ENCODE results near the gene TCEAL5.
A peak's percentile ranks its signal among the peaks of the same experiment; 100 is the strongest.
"Not testable (repeated sequence)": the region's sequence is repeated elsewhere in the genome, so short reads cannot be mapped to it uniquely, and the experiment has no call there.

The TCEAL5 gene

GRCh38 chrX:103276581-103277002, at the start of gene TCEAL5:
TCEAL5 (minus strand) TSS chrX:103276750; CDS start chrX:103274563, 2,187 bp downstream.
- no peak for DNase-seq

GRCh38 chrX:103311399-103311780, 34.8 kb upstream of the TCEAL5 start:
- no peak for DNase-seq

DNA sequence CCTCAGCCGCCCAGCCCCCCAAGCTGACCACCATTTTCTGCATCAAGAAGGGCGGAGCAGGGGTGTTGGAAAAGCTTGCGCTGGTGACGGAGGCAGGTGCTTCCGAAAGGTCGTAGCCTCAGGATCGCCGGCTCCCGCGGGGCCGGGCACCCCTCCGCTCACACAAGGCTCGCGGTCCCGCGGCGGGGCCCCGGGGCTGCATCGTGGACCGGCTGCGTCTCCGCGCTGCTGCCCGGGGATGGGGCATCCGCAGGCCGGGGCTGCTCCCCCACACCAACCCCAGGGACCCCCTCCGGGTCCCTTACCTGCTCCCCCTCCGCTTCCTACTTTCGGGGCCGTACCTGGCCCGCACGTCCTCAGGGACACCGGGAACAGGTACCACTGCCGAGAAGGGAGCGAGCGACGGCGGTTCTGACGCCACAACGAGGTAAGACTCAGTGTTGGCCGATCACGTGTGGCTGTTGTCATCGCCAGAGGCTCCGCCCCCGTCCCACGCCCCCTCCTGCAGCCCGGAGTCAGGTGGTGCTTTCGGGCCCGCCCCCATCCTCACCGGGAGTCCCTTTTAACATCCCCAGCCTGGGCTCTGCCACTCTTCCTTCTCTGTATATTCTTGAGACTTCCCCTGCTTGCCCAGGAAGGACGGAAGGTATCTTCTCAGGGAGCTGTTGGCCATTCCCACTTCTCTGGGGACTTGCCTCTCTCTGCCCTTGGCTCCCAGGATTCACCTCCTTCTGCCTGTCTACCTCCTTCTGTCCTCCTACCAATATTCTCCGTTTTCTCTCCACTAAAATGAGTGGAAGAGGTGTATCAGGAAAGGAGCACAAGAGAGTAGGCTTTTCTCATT, 34.2 kb upstream of the TCEAL5 start, which contains the start of gene BEX2:
Gene BEX2, minus strand, starts transcription at position 436 of the 844 bp plus-strand sequence. CDS start 1,014 bp downstream, outside the sequence.
- DNase-seq, result peak; percentile 85 to 86

GRCh38 chrX:103309860-103310554, 33.5 kb upstream of the TCEAL5 start:
- no peak for DNase-seq

GRCh38 chrX:103305666-103306065, 29.1 kb upstream of the TCEAL5 start:
- DNase-seq, result not testable (repeated sequence)

DNA sequence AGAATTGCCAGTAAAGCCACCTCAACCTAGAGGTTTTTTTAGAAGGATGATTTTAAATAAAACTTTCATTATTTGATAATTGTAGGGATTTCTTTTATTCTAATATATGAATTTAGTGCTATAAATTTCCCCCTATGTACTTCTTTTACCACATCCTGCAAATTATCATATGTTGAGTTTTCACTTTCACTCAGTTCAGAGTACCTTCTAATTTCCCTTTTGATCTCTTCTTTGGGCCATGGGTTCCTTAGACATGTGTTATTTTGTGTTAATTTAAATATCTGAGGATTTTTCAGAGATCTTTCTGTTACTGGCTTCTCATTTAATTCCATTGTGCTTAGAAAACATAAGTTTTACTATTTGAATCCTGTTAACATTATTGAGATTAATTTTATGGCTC, 28.2 kb upstream of the TCEAL5 start:
- DNase-seq, result no peak

- no peak for DNase-seq
These were observed 16.6 kb upstream of the TCEAL5 start for GRCh38 chrX:103293118-103293517.

- no peak for DNase-seq
These were observed 3.1 kb upstream of the TCEAL5 start for GRCh38 chrX:103279624-103280023.

- DNase-seq, result no peak
These were observed 493 bp downstream of the TCEAL5 start for GRCh38 chrX:103275947-103276567.

GRCh38 chrX:103274284-103274683, 2.3 kb downstream of the TCEAL5 start:
- no peak for DNase-seq

- no peak for DNase-seq
These were observed 18.3 kb downstream of the TCEAL5 start for GRCh38 chrX:103258275-103258674.

- DNase-seq, result no peak
These were observed 19.9 kb downstream of the TCEAL5 start for GRCh38 chrX:103256651-103257050.

DNA sequence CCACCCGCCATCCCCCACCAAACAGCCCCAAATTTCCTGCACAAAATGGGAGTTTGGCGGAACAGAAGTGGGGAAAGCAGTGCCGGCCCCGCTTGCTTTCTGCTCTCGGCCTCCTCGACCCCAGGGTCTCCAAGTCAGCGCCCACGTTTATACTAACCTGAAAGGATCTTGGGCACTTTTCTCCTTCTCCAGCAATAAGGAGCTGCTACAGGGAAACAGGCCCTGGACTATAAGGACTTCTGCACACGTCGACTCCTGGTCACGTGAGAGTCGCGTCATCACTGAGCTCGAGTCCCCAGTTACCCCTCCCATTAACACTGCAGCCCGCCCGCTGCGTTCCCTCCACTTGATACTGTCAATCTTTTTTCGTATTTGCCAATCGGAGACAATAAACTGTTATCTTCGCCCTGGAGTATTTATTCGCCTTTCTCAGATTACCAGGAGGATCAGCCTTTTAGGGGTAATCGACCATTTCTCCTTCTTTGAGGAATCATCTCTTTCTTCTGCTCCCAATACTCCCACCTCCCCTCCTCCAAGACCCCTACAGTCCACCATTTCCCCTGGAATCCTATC, 21.5 kb downstream of the TCEAL5 start, which contains the start of gene TCEAL8:
Gene TCEAL8, minus strand, starts transcription at position 235 of the 573 bp plus-strand sequence. CDS start 1,176 bp downstream, outside the sequence.
- DNase-seq, result peak; percentile 39 to 46

GRCh38 chrX:103254171-103254824, 22.3 kb downstream of the TCEAL5 start:
- no peak for DNase-seq

- no peak for DNase-seq
These were observed 22.9 kb downstream of the TCEAL5 start for GRCh38 chrX:103253608-103254007.

DNA sequence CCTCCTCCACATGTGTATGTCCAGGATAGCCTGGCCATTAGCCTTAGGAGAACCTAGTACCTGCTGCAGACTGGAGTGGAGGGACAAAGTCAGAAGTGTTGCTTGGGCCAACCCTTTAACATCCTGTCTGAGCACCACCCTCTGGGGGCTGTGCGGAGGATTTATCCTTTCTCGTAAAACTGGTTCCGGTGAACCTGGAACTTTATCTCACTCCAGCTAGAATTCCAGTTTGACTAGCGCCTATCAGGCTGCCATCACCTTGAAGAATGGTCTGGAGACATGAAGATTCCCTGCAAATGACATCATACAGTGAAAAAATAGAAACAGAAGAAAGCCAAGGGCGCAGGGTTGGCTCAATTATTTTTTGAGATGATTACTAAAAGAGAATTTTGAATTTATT, 25.6 kb downstream of the TCEAL5 start:
- DNase-seq, result no peak

GRCh38 chrX:103249805-103250204, 26.7 kb downstream of the TCEAL5 start:
- DNase-seq, result no peak

GRCh38 chrX:103248553-103248952, 28.0 kb downstream of the TCEAL5 start:
- no peak for DNase-seq

GRCh38 chrX:103240155-103240554, 36.4 kb downstream of the TCEAL5 start:
- DNase-seq, result no peak

DNA sequence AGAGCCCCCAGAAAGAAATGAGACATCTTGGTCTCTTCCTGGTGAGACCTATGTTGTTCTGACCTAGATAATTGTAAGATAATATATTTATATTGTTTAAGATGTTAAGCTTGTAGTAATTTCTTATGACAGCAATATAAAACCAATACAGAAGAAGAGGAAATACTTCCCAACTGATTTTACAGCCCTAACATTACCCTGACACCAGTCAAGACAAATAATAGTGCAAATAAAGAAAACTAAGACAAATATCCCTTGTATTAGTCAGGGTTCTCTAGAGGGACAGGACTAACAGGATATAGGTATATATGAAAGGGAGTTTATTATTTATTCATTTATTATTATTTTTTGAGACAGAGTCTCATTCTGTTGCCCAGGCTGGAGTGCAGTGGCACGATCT, 40.3 kb downstream of the TCEAL5 start:
- DNase-seq, result no peak

- not testable (repeated sequence) for DNase-seq
These were observed 40.9 kb downstream of the TCEAL5 start for GRCh38 chrX:103235608-103236007.

DNA sequence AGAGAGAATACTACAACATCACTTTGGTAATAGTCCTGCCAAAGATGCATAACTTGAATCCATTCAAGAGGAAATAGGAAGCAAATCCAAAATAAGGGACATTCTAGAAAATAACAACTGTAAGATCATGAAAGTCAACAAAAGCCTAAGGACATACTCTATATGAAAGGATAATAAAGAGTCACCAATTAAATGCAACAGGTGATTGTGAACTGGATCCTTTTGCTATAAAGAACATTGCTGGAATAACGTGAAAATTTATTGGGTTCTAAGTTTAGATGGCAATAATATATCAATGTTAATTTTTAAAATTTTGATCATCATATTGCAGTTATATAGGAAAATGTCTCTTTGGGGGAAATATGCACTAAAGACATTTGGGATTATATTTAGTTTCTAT, 41.7 kb downstream of the TCEAL5 start:
- no peak for DNase-seq
